RWPE2 (cell line): Measurements from ENCODE around the gene CCDC107.

Experiments
- ATAC-seq: fragments of 200-7000 bp; cut with Tn5 transposase; 3 replicates; pipeline ENCODE4 v1.9.1; 2021; ENCODE audit warnings: low read depth
- DNase-seq: peaks from one replicate; pipeline ENCODE4 v3.0.0-alpha.2; 2020; ENCODE audit warnings: low spot score
- H3K27ac ChIP-seq: fragments of 450-650 bp; 2 replicates; pipeline ENCODE4 v1.5.1; 2017; ENCODE audit warnings: mild to moderate bottlenecking; ENCODE audit not compliant: poor library complexity, severe bottlenecking
- H3K27me3 ChIP-seq: fragments of 250-450 bp; sonication (Bioruptor Pico); 2 replicates; pipeline ENCODE4 v1.5.1; 2021; ENCODE audit warnings: mild to moderate bottlenecking, moderate library complexity; ENCODE audit not compliant: insufficient read depth, poor library complexity, severe bottlenecking
- H3K36me3 ChIP-seq: fragments of 250-450 bp; sonication (Bioruptor Pico); 2 replicates; pipeline ENCODE4 v1.5.1; 2020; ENCODE audit warnings: low read depth, mild to moderate bottlenecking, moderate library complexity
- H3K4me1 ChIP-seq: fragments of 250-450 bp; sonication (Bioruptor Pico); 2 replicates; pipeline ENCODE4 v1.5.1; 2021; ENCODE audit warnings: mild to moderate bottlenecking, moderate library complexity; ENCODE audit not compliant: insufficient read depth, poor library complexity, severe bottlenecking
- H3K4me3 ChIP-seq: fragments of 250-450 bp; sonication (Bioruptor Pico); 2 replicates; pipeline ENCODE4 v1.5.1; 2021; ENCODE audit warnings: mild to moderate bottlenecking, moderate library complexity; ENCODE audit not compliant: severe bottlenecking
- H3K9me3 ChIP-seq: fragments of 250-450 bp; sonication (Bioruptor Pico); 2 replicates; pipeline ENCODE4 v1.5.1; 2021; ENCODE audit warnings: mild to moderate bottlenecking, moderate library complexity; ENCODE audit not compliant: severe bottlenecking
- TF ChIP-seq, protein P1 (sequence below): fragments of 450-650 bp; IDR thresholded peaks from one replicate; pipeline ENCODE4 v1.5.1; 2017; ENCODE audit warnings: mild to moderate bottlenecking, moderate library complexity; ENCODE audit not compliant: poor library complexity, severe bottlenecking

CCDC107 gene

DNA sequence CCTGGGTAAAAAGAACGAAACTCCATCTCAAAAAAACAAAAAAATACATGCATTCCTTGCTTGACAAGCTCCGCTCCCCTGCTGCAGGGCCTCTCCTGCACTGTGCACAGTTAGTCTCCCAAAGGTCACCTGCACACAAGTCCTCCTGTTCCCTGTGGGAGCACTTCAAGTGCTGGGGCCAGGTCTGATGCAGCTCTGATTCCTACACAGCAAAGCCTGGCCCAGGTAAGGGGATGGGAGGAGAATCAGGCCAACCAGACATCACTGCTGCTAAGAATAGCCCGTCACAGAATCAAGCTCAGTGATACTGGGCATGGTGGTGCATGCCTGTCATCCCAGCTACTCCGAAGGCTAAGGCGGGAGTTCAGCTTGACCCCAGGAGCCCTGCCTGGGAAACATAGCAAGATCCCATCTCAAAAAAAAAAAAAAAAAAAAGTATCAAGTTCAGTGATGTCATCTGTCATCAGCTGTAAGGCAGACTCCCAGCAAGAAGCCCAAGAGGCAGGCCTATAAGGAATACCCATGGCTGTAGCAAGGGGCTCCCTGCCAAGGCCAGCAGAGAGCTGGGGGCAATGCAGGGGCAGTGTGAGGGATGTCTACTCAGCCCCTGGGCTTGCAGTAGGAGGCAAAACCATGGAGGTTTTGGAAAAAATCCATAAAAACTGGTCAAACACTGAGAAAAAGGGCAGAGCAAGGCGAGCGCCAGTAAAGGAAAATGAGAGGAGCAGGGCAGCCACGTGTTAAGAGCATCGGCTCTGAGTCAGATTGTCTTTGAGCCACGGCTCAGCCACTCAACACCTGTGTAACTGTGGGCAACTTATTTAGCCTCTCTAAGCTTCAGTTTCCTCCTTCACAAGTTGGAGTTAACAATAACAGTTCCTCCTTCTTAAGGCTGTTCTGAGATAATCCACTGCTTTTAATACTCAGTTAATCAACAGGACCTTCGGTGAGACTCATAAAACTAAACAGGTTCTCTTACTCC is 28.4 kb downstream of the CCDC107 start:
- no peak for ATAC-seq
- TF ChIP-seq, protein P1, sequence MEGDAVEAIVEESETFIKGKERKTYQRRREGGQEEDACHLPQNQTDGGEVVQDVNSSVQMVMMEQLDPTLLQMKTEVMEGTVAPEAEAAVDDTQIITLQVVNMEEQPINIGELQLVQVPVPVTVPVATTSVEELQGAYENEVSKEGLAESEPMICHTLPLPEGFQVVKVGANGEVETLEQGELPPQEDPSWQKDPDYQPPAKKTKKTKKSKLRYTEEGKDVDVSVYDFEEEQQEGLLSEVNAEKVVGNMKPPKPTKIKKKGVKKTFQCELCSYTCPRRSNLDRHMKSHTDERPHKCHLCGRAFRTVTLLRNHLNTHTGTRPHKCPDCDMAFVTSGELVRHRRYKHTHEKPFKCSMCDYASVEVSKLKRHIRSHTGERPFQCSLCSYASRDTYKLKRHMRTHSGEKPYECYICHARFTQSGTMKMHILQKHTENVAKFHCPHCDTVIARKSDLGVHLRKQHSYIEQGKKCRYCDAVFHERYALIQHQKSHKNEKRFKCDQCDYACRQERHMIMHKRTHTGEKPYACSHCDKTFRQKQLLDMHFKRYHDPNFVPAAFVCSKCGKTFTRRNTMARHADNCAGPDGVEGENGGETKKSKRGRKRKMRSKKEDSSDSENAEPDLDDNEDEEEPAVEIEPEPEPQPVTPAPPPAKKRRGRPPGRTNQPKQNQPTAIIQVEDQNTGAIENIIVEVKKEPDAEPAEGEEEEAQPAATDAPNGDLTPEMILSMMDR = no peak
- Histone ChIP-seq H3K4me3 (no peak overlapping the region), H3K27ac (peak overlapping the region; percentile 92), H3K9me3 (no peaks in the 10 kb centered on the region), H3K4me1 (peaks cover 14% of the 10 kb centered on the region), H3K27me3 (no peaks in the 10 kb centered on the region), H3K36me3 (peaks cover 69% of the 10 kb centered on the region)
- DNase-seq = no peak

DNA sequence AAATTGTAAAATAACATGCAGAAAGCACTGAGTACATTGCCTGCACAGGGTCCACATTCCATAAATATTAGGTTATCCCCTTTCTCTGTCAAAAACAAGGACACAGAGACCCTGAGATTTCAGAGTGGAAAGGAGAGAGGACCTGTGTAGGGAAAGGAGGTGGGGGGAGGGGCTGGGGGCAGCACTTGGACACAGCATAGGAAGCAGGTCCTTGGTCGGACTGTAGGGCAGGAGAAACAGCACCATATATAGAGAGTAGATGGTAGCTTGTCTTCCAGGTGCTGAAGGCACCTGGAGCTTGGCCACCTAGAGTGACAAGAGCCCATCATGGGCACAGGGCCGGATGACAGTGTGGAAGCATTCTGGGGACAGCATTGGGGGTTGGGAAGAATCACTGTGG is 29.2 kb downstream of the CCDC107 start:
- H3K9me3 ChIP-seq = no peaks in the 10 kb centered on the region
- DNase-seq = no peak
- H3K36me3 ChIP-seq = peaks cover 63% of the 10 kb centered on the region
- no peak overlapping the region for H3K4me3 ChIP-seq
- H3K27me3 ChIP-seq = no peaks in the 10 kb centered on the region
- ATAC-seq = no peak
- peaks cover 14% of the 10 kb centered on the region for H3K4me1 ChIP-seq
- TF ChIP-seq, protein P1 = no peak
- H3K27ac ChIP-seq = peak overlapping the region; percentile 92

DNA sequence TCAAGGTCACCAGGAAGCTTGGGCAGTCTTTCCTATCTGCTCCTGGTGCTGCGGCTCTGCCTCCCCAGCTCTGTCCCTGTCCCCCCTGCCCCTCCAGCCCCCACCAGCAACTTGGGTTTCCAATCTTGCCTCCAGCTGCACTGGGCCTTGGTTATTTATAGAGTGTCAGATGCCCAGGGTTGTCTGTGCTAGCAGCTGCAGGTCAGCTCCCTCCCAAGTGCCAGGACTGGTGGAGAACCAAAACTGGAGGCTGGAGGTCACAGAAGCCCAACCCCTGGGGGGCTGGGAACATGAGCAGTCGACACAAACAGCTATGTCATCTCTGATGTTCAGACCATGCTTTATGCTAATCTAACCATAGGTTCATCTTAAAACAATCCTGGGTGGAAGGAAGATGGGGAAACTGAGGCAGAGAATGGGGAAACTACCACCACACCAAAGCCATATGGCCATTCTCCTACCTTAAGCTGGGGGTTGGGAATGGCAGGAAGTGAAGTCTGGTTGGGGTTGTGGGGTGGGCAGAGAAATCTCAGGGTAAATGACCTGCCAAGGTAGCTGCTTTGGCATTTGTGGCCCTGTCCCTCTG is 30.0 kb downstream of the CCDC107 start:
- ATAC-seq (no peak), DNase-seq (no peak)
- TF ChIP-seq, protein P1 = no peak
- Histone ChIP-seq H3K27me3 (no peaks in the 10 kb centered on the region), H3K36me3 (peaks cover 55% of the 10 kb centered on the region), H3K4me3 (peak overlapping the region; percentile 54), H3K9me3 (no peaks in the 10 kb centered on the region), H3K27ac (peak overlapping the region; percentile 92), H3K4me1 (peaks cover 14% of the 10 kb centered on the region)

DNA sequence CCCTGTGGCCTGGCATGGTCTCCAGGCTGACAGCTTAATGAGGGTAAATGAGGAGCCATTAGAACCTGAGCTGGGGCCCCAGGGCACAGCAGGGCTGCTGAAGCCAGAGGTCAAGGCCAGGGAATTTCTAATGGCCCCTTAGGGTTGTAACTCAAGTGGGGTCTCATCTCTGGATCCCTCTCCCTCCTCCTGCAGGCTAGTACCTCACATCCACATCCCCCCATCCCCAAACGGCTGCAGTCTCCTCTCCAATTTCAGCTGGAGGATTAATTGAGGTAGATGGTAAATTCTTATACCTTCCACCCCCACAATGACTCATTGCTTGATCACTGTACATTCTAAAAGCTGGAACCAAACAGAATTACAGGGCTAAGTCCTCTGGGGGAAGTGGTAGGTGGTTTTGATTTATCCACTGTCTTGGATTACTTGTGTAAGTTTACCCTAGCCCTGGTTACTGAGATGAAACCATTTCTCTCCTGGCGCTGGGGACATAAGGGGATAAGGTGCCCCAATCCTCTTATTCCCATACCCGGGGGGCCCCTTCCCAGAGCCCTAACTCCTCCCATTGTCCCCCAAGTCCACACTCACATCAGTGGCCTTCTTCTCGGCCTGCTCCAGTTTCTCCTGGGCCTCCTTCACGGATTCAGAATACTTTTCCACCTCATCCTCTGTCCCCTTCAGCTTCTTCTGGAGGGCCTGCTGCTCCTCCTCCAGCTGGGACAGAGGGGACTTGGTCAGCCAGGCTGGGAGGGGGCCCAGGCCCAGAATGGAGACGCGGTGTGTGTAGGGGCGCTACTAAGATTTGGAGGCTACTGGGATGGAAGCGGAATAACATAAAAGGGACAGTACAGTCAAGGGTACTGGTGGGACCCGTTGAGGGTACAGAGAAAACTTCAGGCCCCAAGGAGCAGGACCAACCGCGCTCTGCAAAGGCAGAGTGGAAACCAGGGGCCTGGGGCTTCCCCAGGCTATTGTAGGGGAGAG is 30.8 kb downstream of the CCDC107 start:
- no peaks in the 10 kb centered on the region for H3K27me3 ChIP-seq
- H3K4me1 ChIP-seq = peaks cover 14% of the 10 kb centered on the region
- peak overlapping the region; percentile 92 for H3K27ac ChIP-seq
- ATAC-seq = peak; percentile 57
- peaks cover 47% of the 10 kb centered on the region for H3K36me3 ChIP-seq
- no peak for DNase-seq
- peak overlapping the region; percentile 54 for H3K4me3 ChIP-seq
- TF ChIP-seq, protein P1 = no peak
- H3K9me3 ChIP-seq = no peaks in the 10 kb centered on the region
